Activated naive CD8-positive, alpha-beta T cell (primary cell): ENCODE data around the gene LEPROT.

Source experiments
- H3K27ac Mint-ChIP-seq: one replicate; pipeline ENCODE4 v1.8.0; 2021; ENCODE audit warnings: mixed read lengths
- H3K27me3 Mint-ChIP-seq: one replicate; pipeline ENCODE4 v1.8.0; 2021; ENCODE audit warnings: mixed read lengths
- H3K36me3 Mint-ChIP-seq: one replicate; pipeline ENCODE4 v1.8.0; 2021; ENCODE audit warnings: mixed read lengths
- H3K4me1 Mint-ChIP-seq: one replicate; pipeline ENCODE4 v1.8.0; 2021; ENCODE audit warnings: low read depth, mixed read lengths
- H3K4me3 Mint-ChIP-seq: one replicate; pipeline ENCODE4 v1.8.0; 2021; ENCODE audit warnings: mild to moderate bottlenecking, mixed read lengths
- H3K9me3 Mint-ChIP-seq: one replicate; pipeline ENCODE4 v1.8.0; 2021; ENCODE audit warnings: low read depth, mixed read lengths

LEPROT gene

GRCh38 chr1:65422241-65423203, 2.1 kb downstream of the LEPROT start:
- Mint-ChIP-seq H3K27me3 (no peaks in the 10 kb centered on the region), H3K27ac (no peak overlapping the region)

DNA sequence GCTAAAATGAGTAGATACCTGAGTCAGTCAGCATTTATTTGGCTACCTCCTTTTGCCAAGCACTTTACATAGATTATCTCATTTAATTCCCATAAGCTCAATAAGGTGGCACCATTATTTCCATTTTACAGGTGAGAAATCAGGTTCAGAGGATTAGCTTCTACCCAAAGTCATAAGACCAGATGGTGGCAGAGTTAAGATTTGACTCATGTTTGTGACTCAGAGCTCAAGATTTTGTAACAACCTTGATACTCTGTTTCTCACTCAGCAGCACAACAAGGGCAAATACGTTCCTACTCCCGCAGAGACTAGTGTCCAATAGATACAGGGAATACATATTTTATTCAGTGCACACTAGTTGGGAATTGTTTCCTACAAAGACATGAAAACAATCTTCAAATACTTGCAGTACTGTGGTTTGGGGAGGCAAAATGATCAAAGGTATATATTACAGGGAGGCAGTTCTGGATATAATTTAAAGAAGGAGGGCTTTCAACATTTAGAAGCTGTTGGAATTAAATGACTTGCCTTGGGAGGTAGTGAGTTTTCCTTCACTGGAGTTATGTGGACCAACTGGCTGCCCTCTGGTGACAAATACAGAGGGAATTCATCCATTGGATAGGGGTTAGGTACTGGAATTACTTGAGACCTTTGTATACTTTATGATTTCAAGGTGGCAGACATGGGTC, 3.6 kb downstream of the LEPROT start:
- H3K9me3 Mint-ChIP-seq = no peaks in the 10 kb centered on the region
- peaks cover 7% of the 10 kb centered on the region for H3K4me1 Mint-ChIP-seq
- peaks cover 6% of the 10 kb centered on the region for H3K36me3 Mint-ChIP-seq
- H3K27me3 Mint-ChIP-seq = no peaks in the 10 kb centered on the region
- H3K27ac Mint-ChIP-seq = no peak overlapping the region
- H3K4me3 Mint-ChIP-seq = no peak overlapping the region

More at GRCh38 chr1:65422241-65423203, 2.1 kb downstream of the LEPROT start:
- Mint-ChIP-seq H3K36me3 (peaks cover 6% of the 10 kb centered on the region), H3K9me3 (no peaks in the 10 kb centered on the region), H3K4me3 (no peak overlapping the region), H3K4me1 (peaks cover 10% of the 10 kb centered on the region)

- no peaks in the 10 kb centered on the region for H3K9me3 Mint-ChIP-seq
- peaks cover 3% of the 10 kb centered on the region for H3K4me1 Mint-ChIP-seq
- H3K27ac Mint-ChIP-seq = no peak overlapping the region
- peaks cover 6% of the 10 kb centered on the region for H3K36me3 Mint-ChIP-seq
- no peaks in the 10 kb centered on the region for H3K27me3 Mint-ChIP-seq
- no peak overlapping the region for H3K4me3 Mint-ChIP-seq
Measured at GRCh38 chr1:65424573-65424889, 4.1 kb downstream of the LEPROT start.

DNA sequence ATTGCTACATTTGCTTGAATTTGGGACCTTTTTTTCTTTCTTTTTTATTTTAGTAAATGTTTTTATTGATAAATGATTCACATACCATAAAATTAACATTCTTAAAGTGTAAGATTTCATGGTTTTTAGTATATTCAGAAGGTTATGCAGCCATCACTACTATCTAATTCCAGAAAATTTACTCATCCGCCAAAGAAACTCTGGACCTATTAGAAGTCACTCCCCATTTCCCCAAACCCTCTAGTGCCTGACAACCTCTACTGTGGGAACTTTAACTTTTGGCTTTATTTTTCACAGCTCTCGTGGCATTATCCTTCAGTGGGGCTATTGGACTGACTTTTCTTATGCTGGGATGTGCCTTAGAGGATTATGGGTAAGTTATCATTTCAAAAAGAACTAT, 4.5 kb downstream of the LEPROT start:
- Mint-ChIP-seq H3K27ac (no peak overlapping the region), H3K4me3 (no peak overlapping the region), H3K27me3 (no peaks in the 10 kb centered on the region), H3K4me1 (peaks cover 2% of the 10 kb centered on the region), H3K9me3 (no peaks in the 10 kb centered on the region), H3K36me3 (peaks cover 6% of the 10 kb centered on the region)

DNA sequence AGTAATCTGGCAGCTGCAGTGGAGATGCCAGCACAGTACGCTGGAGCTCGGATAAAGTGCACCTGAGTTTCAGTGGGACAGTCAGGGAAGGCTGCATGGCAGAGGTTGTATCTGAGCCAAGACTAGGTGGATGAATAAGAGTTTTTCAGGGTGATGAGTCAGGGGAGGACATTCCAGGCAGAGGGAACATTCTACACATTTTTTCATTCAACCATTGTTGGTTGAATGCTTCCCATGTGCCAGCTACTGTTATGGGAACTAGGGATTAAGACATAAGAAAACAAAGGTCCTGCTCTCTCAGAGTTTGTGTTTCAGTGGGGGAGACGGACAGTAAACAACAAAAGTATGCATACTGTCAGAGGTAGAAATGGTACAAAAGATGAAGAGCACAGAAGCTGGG, 5.2 kb downstream of the LEPROT start:
- no peak overlapping the region for H3K27ac Mint-ChIP-seq
- H3K4me1 Mint-ChIP-seq = peaks cover 4% of the 10 kb centered on the region
- no peaks in the 10 kb centered on the region for H3K27me3 Mint-ChIP-seq
- no peak overlapping the region for H3K4me3 Mint-ChIP-seq
- H3K36me3 Mint-ChIP-seq = peaks cover 6% of the 10 kb centered on the region
- no peaks in the 10 kb centered on the region for H3K9me3 Mint-ChIP-seq

GRCh38 chr1:65429078-65429477, 8.6 kb downstream of the LEPROT start:
- H3K27ac Mint-ChIP-seq = no peak overlapping the region
- no peaks in the 10 kb centered on the region for H3K9me3 Mint-ChIP-seq
- H3K27me3 Mint-ChIP-seq = no peaks in the 10 kb centered on the region
- peaks cover 9% of the 10 kb centered on the region for H3K4me1 Mint-ChIP-seq
- peaks cover 8% of the 10 kb centered on the region for H3K36me3 Mint-ChIP-seq
- no peak overlapping the region for H3K4me3 Mint-ChIP-seq

- Mint-ChIP-seq H3K36me3 (peaks cover 10% of the 10 kb centered on the region), H3K27ac (no peak overlapping the region), H3K4me3 (no peak overlapping the region), H3K4me1 (peaks cover 9% of the 10 kb centered on the region), H3K27me3 (no peaks in the 10 kb centered on the region), H3K9me3 (no peaks in the 10 kb centered on the region)
Measured at GRCh38 chr1:65429806-65430205, 9.3 kb downstream of the LEPROT start.

GRCh38 chr1:65431111-65431705, 10.7 kb downstream of the LEPROT start:
- H3K27me3 Mint-ChIP-seq = no peaks in the 10 kb centered on the region
- no peaks in the 10 kb centered on the region for H3K9me3 Mint-ChIP-seq
- H3K27ac Mint-ChIP-seq = no peak overlapping the region
- no peak overlapping the region for H3K4me3 Mint-ChIP-seq
- peaks cover 10% of the 10 kb centered on the region for H3K36me3 Mint-ChIP-seq
- peaks cover 9% of the 10 kb centered on the region for H3K4me1 Mint-ChIP-seq

DNA sequence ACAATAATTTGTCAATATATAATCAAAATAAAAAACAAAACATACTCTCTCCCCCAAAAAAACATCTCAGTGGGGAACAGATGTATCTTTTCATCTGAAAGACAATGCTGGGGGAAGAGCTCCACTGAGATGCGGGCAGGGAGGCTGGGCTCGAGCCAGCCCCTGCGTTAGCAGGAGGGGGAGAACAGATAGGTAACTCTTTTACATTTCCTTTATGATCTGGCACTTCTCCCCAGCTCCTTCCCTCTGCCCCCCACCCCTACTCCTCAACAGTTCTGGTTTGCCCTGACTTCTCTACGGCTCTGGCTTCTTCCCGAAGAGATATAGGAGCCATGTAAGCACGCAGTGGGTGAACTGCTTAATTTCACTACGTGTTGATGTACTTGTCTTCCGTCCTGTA, 12.4 kb downstream of the LEPROT start:
- Mint-ChIP-seq H3K4me1 (peaks cover 9% of the 10 kb centered on the region), H3K27ac (no peak overlapping the region), H3K36me3 (peaks cover 7% of the 10 kb centered on the region), H3K27me3 (no peaks in the 10 kb centered on the region), H3K9me3 (no peaks in the 10 kb centered on the region), H3K4me3 (no peak overlapping the region)

DNA sequence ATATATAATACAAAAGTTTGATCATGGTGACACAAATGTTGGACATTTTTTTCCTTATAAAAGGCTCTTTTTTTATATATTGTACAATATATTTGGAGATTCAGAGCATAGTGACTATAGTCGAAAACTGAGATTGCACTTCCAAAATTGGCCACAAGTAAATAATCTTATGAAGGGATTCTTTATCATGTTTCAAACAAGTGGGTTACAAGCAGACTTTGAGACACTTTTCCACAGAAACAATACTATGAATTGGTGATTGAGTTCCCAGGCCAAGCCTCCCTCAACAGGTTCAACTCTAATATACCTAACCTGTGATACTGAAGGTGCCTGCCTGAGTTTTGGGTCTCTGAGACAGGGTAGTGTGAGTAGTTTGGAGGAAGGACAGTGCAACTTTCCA, 13.8 kb downstream of the LEPROT start:
- no peak overlapping the region for H3K4me3 Mint-ChIP-seq
- H3K4me1 Mint-ChIP-seq = peaks cover 9% of the 10 kb centered on the region
- H3K36me3 Mint-ChIP-seq = peaks cover 7% of the 10 kb centered on the region

GRCh38 chr1:65434760-65435159, 14.3 kb downstream of the LEPROT start:
- H3K27ac Mint-ChIP-seq = no peak overlapping the region
- no peaks in the 10 kb centered on the region for H3K9me3 Mint-ChIP-seq
- no peaks in the 10 kb centered on the region for H3K27me3 Mint-ChIP-seq

More for the DNA sequence above, 13.8 kb downstream of the LEPROT start:
- no peaks in the 10 kb centered on the region for H3K9me3 Mint-ChIP-seq
- H3K27me3 Mint-ChIP-seq = no peaks in the 10 kb centered on the region
- H3K27ac Mint-ChIP-seq = no peak overlapping the region

GRCh38 chr1:65435987-65436386, 15.5 kb downstream of the LEPROT start:
- peaks cover 2% of the 10 kb centered on the region for H3K4me1 Mint-ChIP-seq
- H3K4me3 Mint-ChIP-seq = no peak overlapping the region
- H3K9me3 Mint-ChIP-seq = no peaks in the 10 kb centered on the region
- no peaks in the 10 kb centered on the region for H3K27me3 Mint-ChIP-seq
- H3K27ac Mint-ChIP-seq = no peak overlapping the region
- H3K36me3 Mint-ChIP-seq = peaks cover 7% of the 10 kb centered on the region

More at GRCh38 chr1:65434760-65435159, 14.3 kb downstream of the LEPROT start:
- Mint-ChIP-seq H3K4me1 (peaks cover 9% of the 10 kb centered on the region), H3K36me3 (peaks cover 7% of the 10 kb centered on the region), H3K4me3 (no peak overlapping the region)

DNA sequence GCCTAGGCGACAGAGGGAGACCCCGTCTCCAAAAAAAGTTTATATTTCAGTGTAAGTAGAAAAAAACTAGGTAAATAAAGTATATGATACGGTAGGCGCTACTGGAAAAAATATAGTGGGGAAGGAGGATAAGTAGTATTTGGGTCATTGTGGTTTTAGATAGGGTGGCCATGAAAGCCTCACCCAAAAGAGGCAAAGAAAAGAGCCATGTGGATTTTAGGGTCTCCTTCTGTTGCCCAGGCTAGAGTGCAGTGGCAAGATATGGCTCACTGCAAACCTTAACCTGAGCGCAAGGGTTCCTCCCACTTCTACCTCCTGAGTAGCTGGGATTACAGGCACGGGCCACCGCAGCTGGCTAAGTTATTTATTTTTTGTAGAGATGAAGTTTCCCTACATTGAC, 17.1 kb downstream of the LEPROT start:
- H3K9me3 Mint-ChIP-seq = no peaks in the 10 kb centered on the region
- no peaks in the 10 kb centered on the region for H3K4me1 Mint-ChIP-seq
- H3K4me3 Mint-ChIP-seq = no peak overlapping the region
- no peak overlapping the region for H3K27ac Mint-ChIP-seq
- peaks cover 7% of the 10 kb centered on the region for H3K36me3 Mint-ChIP-seq
- H3K27me3 Mint-ChIP-seq = no peaks in the 10 kb centered on the region

DNA sequence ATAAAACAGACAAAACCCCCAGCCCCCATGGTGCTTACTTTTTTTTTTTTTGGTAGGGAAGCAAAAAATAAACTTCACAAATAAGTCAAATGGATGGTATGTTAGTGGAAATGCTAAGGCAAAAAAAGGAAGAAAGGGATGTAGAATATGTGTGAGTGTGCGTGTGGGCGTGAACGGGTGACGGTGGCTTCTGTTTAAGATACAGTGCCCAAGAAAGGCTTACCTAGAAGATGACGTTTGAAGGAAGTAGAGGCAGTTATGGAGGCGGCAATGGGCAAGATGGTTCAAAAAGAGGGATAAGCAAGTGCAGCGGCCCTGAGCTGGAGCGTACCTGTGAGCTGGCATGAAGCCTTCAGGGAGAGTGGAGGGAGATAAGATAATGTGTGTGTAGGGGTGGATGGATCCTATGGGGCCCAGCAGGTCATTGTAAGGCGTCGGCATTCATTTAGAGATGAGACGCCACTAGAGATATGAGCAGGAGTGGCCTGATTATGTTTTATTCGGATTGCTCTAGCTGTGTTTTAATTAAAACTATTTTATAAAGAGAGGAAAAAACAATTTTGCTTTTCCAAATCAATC, 19.9 kb downstream of the LEPROT start:
- Mint-ChIP-seq H3K9me3 (no peaks in the 10 kb centered on the region), H3K36me3 (peaks cover 3% of the 10 kb centered on the region), H3K27me3 (no peaks in the 10 kb centered on the region), H3K4me3 (no peak overlapping the region), H3K4me1 (no peaks in the 10 kb centered on the region), H3K27ac (no peak overlapping the region)

DNA sequence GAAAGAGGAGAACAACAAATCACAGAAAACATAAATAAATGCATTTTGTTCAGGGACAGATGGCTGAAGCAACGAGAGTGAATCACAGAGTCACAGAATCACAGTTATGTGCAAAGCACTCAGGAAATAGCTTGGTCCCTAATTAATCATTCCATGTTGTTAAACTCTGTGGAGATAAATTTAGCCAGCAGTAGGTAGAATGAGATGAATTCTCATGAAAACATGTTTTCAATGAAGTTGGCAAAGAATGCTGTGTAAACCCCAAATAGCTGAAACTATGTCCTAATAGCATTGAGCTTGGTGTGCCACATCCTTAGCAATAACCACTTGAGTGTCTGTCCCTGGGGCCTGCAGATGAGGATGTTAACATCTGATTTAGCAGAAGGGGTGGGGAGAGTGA, 20.4 kb downstream of the LEPROT start:
- H3K4me1 Mint-ChIP-seq = no peaks in the 10 kb centered on the region
- no peak overlapping the region for H3K4me3 Mint-ChIP-seq
- H3K9me3 Mint-ChIP-seq = no peaks in the 10 kb centered on the region
- peaks cover 3% of the 10 kb centered on the region for H3K36me3 Mint-ChIP-seq
- no peak overlapping the region for H3K27ac Mint-ChIP-seq
- no peaks in the 10 kb centered on the region for H3K27me3 Mint-ChIP-seq
